Measurements from ENCODE around the gene RIPOR3.

- TF ChIP-seq POLR2A (IDR thresholded peaks at IDR 0.05; ENCODE audit: low read length) (no peak), BHLHE40 (IDR thresholded peaks at IDR 0.05; ENCODE audit: low read depth, low read length) (no peak), JUNB (IDR thresholded peaks at IDR 0.05) (no peak), POLR2AphosphoS2 (conservative IDR thresholded peaks at IDR 0.05; ENCODE audit: low read length) (no peak), MYC (IDR thresholded peaks at IDR 0.05; ENCODE audit: borderline replicate concordance, low read length) (no peak), MAX (IDR thresholded peaks at IDR 0.05) (no peak), RCOR1 (IDR thresholded peaks at IDR 0.05; ENCODE audit: low read depth, low read length) (no peak), EHMT2 (IDR thresholded peaks at IDR 0.05; ENCODE audit: low read depth) (no peak), KDM1A (IDR thresholded peaks at IDR 0.05; ENCODE audit: low read depth) (no peak)
- TF ChIP-seq, protein P1, sequence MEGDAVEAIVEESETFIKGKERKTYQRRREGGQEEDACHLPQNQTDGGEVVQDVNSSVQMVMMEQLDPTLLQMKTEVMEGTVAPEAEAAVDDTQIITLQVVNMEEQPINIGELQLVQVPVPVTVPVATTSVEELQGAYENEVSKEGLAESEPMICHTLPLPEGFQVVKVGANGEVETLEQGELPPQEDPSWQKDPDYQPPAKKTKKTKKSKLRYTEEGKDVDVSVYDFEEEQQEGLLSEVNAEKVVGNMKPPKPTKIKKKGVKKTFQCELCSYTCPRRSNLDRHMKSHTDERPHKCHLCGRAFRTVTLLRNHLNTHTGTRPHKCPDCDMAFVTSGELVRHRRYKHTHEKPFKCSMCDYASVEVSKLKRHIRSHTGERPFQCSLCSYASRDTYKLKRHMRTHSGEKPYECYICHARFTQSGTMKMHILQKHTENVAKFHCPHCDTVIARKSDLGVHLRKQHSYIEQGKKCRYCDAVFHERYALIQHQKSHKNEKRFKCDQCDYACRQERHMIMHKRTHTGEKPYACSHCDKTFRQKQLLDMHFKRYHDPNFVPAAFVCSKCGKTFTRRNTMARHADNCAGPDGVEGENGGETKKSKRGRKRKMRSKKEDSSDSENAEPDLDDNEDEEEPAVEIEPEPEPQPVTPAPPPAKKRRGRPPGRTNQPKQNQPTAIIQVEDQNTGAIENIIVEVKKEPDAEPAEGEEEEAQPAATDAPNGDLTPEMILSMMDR (IDR thresholded peaks at IDR 0.05): no peak
Observed at GRCh38 chr20:50672400-50673145, 18.8 kb downstream of the RIPOR3 start.
